CD8-positive, alpha-beta memory T cell (primary cell): ENCODE data around the gene PCED1B. TPM values are rescaled to one million over a fixed set of nuclear protein-coding genes. Genes with fewer than 3 reads are reported as not detected.

Experiments used
- CTCF ChIA-PET: fragments of 350-600 bp; sonication (Branson Sonifier 250); formaldehyde crosslinking; loops from one replicate; lab custom pipeline; 2021; ENCODE audit warnings: antibody characterized with exemption; lab: Charles Lee
- POLR2A ChIA-PET: fragments of 350-600 bp; sonication (Branson Sonifier 250); formaldehyde crosslinking; loops from one replicate; lab custom pipeline; 2021; ENCODE audit warnings: antibody characterized with exemption; lab: Charles Lee
- DNase-seq, 5 donors: peaks; one replicate each; pipeline versions ENCODE4 v3.0.0 to v3.0.0-alpha.2; 2020 to 2022; ENCODE audit warnings: mixed read lengths in 1 of 5
- H3K27ac ChIP-seq: one replicate; pipeline ENCODE4 v1.7.0; 2013; ENCODE audit warnings: low read depth, mild to moderate bottlenecking, low read length, moderate library complexity
- H3K27me3 ChIP-seq: 2 replicates; pipeline ENCODE4 v1.7.0; 2013; ENCODE audit warnings: low read length, mild to moderate bottlenecking; ENCODE audit not compliant: insufficient read depth, poor library complexity, severe bottlenecking
- H3K36me3 ChIP-seq: 2 replicates; pipeline ENCODE4 v1.7.0; 2013; ENCODE audit warnings: mild to moderate bottlenecking, low read length, moderate library complexity; ENCODE audit not compliant: insufficient read depth
- H3K4me1 ChIP-seq: 2 replicates; pipeline ENCODE4 v1.7.0; 2013; ENCODE audit warnings: mild to moderate bottlenecking, low read length, moderate library complexity; ENCODE audit not compliant: insufficient read depth
- H3K4me3 ChIP-seq: 2 replicates; pipeline ENCODE4 v1.7.0; 2013; ENCODE audit warnings: mild to moderate bottlenecking, low read length
- H3K9me3 ChIP-seq: 2 replicates; pipeline ENCODE4 v1.7.0; 2013; ENCODE audit warnings: mild to moderate bottlenecking, low read length
- H3K27ac Mint-ChIP-seq, 8 donors: one replicate each; pipeline ENCODE4 v1.8.0; 2020 to 2021; ENCODE audit warnings: mixed read lengths in 8 of 8, mild to moderate bottlenecking in 6 of 8, inconsistent platforms in 3 of 8, moderate library complexity in 3 of 8
- H3K27me3 Mint-ChIP-seq, 2 donors: one replicate each; pipeline ENCODE4 v1.8.0; 2020 to 2021; ENCODE audit warnings: mixed read lengths in 2 of 2, mild to moderate bottlenecking in 1 of 2, moderate library complexity in 1 of 2
- H3K36me3 Mint-ChIP-seq, 3 donors: one replicate each; pipeline ENCODE4 v1.8.0; 2020 to 2021; ENCODE audit warnings: mixed read lengths in 3 of 3, inconsistent platforms in 1 of 3, mild to moderate bottlenecking in 1 of 3
- H3K4me1 Mint-ChIP-seq, 3 donors: one replicate each; pipeline ENCODE4 v1.8.0; 2020 to 2021; ENCODE audit warnings: mixed read lengths in 3 of 3, inconsistent platforms in 1 of 3, mild to moderate bottlenecking in 1 of 3
- H3K4me3 Mint-ChIP-seq, 7 donors: one replicate each; pipeline ENCODE4 v1.8.0; 2020 to 2021; ENCODE audit warnings: mixed read lengths in 7 of 7, mild to moderate bottlenecking in 6 of 7, moderate library complexity in 4 of 7, inconsistent platforms in 2 of 7
- H3K9me3 Mint-ChIP-seq, 5 donors: one replicate each; pipeline ENCODE4 v1.8.0; 2020 to 2022; ENCODE audit warnings: mixed read lengths in 5 of 5, mild to moderate bottlenecking in 3 of 5, moderate library complexity in 2 of 5, inconsistent platforms in 1 of 5
- polyA plus RNA-seq: library from polyadenylated mRNA; unstranded; fragments of 300-500 nt; fragmentation: Illumina TruSeq; gene quantifications from one replicate; pipeline ENCODE4 v1.2.3, GENCODE V29; 2021
- total RNA-seq, 2 experiments: library from RNA; stranded (reverse); gene quantifications; one replicate each; pipeline ENCODE4 v1.2.3, GENCODE V29; 2021

The PCED1B gene
- total and polyA plus RNA-seq, 3 experiments from 2014 or later: 52.8 to 73.3 (median 56.9) TPM

- Histone ChIP-seq H3K4me1 (peaks cover 12% of the 10 kb centered on the region), H3K27ac (no peak overlapping the region), H3K36me3 (no peaks in the 10 kb centered on the region), H3K4me3 (no peak overlapping the region), H3K9me3 (no peaks in the 10 kb centered on the region), H3K27me3 (no peaks in the 10 kb centered on the region)
- ChIA-PET CTCF (no interaction called here), POLR2A (no interaction called here)
- no peak for DNase-seq
- H3K4me3 Mint-ChIP-seq: peak overlapping the region in 1 of 7 donors; percentile 36
- peak overlapping the region in 2 of 8 donors; percentile 27 to 43 for H3K27ac Mint-ChIP-seq
- H3K4me1 Mint-ChIP-seq: peaks cover 37 to 44% (median 40%) of the 10 kb centered on the region in 3 donors
- H3K9me3 Mint-ChIP-seq: no peaks in the 10 kb centered on the region
- peaks cover 0 to 2% (median 0%) of the 10 kb centered on the region in 3 donors for H3K36me3 Mint-ChIP-seq
- H3K27me3 Mint-ChIP-seq: no peaks in the 10 kb centered on the region
Observed at GRCh38 chr12:47265391-47265790, 186.0 kb downstream of the PCED1B start.

GRCh38 chr12:47267571-47267970 is 188.2 kb downstream of the PCED1B start:
- Mint-ChIP-seq H3K9me3 (no peaks in the 10 kb centered on the region), H3K27me3 (no peaks in the 10 kb centered on the region), H3K36me3 (peaks cover 0 to 2% (median 0%) of the 10 kb centered on the region in 3 donors), H3K4me3 (no peak overlapping the region), H3K27ac (no peak overlapping the region), H3K4me1 (peaks cover 45 to 59% (median 54%) of the 10 kb centered on the region in 3 donors)
- Histone ChIP-seq H3K9me3 (no peaks in the 10 kb centered on the region), H3K27me3 (no peaks in the 10 kb centered on the region), H3K36me3 (no peaks in the 10 kb centered on the region), H3K27ac (no peak overlapping the region), H3K4me3 (no peak overlapping the region), H3K4me1 (peaks cover 32% of the 10 kb centered on the region)
- CTCF ChIA-PET: no interaction called here
- POLR2A ChIA-PET: interaction anchor here (2.4 kb wide), 1 partner anchor 9 kb away, joined by 6 read pairs; no protein-coding TSS in a partner anchor
- no peak for DNase-seq

- Mint-ChIP-seq H3K27ac (peak overlapping the region in 1 of 8 donors; percentile 19), H3K27me3 (no peaks in the 10 kb centered on the region), H3K4me1 (peaks cover 50 to 68% (median 60%) of the 10 kb centered on the region in 3 donors), H3K4me3 (peak overlapping the region in 1 of 7 donors; percentile 9), H3K36me3 (peaks cover 0 to 2% (median 0%) of the 10 kb centered on the region in 3 donors), H3K9me3 (no peaks in the 10 kb centered on the region)
- Histone ChIP-seq H3K4me1 (peaks cover 41% of the 10 kb centered on the region), H3K27ac (no peak overlapping the region), H3K4me3 (no peak overlapping the region), H3K27me3 (no peaks in the 10 kb centered on the region), H3K9me3 (no peaks in the 10 kb centered on the region), H3K36me3 (no peaks in the 10 kb centered on the region)
- POLR2A ChIA-PET: interaction anchor here (2.4 kb wide), 1 partner anchor 8 kb away, joined by 6 read pairs; no protein-coding TSS in a partner anchor
- DNase-seq: no peak
- CTCF ChIA-PET: no interaction called here
Observed at GRCh38 chr12:47268501-47269454, 189.4 kb downstream of the PCED1B start.

GRCh38 chr12:47269916-47270315 is 190.5 kb downstream of the PCED1B start:
- no peak overlapping the region for H3K4me3 ChIP-seq
- H3K27ac Mint-ChIP-seq: no peak overlapping the region
- no peaks in the 10 kb centered on the region for H3K9me3 Mint-ChIP-seq
- DNase-seq: no peak
- H3K36me3 Mint-ChIP-seq: no peaks in the 10 kb centered on the region
- H3K27me3 Mint-ChIP-seq: no peaks in the 10 kb centered on the region
- no peaks in the 10 kb centered on the region for H3K27me3 ChIP-seq
- H3K36me3 ChIP-seq: no peaks in the 10 kb centered on the region
- CTCF ChIA-PET: no interaction called here
- no peaks in the 10 kb centered on the region for H3K9me3 ChIP-seq
- peaks cover 43 to 65% (median 54%) of the 10 kb centered on the region in 3 donors for H3K4me1 Mint-ChIP-seq
- POLR2A ChIA-PET: no interaction called here
- no peak overlapping the region for H3K4me3 Mint-ChIP-seq
- no peak overlapping the region for H3K27ac ChIP-seq
- peaks cover 48% of the 10 kb centered on the region for H3K4me1 ChIP-seq

- H3K27ac Mint-ChIP-seq: peak overlapping the region in 4 of 8 donors; percentile 5 to 59 (median 14)
- ChIA-PET CTCF (no interaction called here), POLR2A (interaction anchor here (0.6 kb wide), 1 partner anchor 192 kb away, joined by 3 read pairs; the partner anchor contains the start of gene PCED1B)
Observed at GRCh38 chr12:47270782-47271664, 191.6 kb downstream of the PCED1B start.

GRCh38 chr12:47271800-47272239 is 192.4 kb downstream of the PCED1B start:
- Mint-ChIP-seq H3K27me3 (no peaks in the 10 kb centered on the region), H3K36me3 (no peaks in the 10 kb centered on the region), H3K4me1 (peaks cover 52 to 71% (median 64%) of the 10 kb centered on the region in 3 donors), H3K4me3 (no peak overlapping the region), H3K9me3 (no peaks in the 10 kb centered on the region), H3K27ac (peak overlapping the region in 3 of 8 donors; percentile 16 to 48 (median 30))
- peaks cover 67% of the 10 kb centered on the region for H3K4me1 ChIP-seq
- H3K36me3 ChIP-seq: no peaks in the 10 kb centered on the region
- no peak overlapping the region for H3K4me3 ChIP-seq
- no peak for DNase-seq
- H3K27me3 ChIP-seq: no peaks in the 10 kb centered on the region
- no peaks in the 10 kb centered on the region for H3K9me3 ChIP-seq
- ChIA-PET POLR2A (no interaction called here), CTCF (interaction anchor here (1.0 to 1.2 kb wide), 2 partner anchors 13 to 54 kb away, joined by 3 to 4 read pairs; no protein-coding TSS in a partner anchor)
- no peak overlapping the region for H3K27ac ChIP-seq

More at GRCh38 chr12:47270782-47271664, 191.6 kb downstream of the PCED1B start:
- no peak overlapping the region for H3K4me3 Mint-ChIP-seq
- Histone ChIP-seq H3K9me3 (no peaks in the 10 kb centered on the region), H3K27me3 (no peaks in the 10 kb centered on the region), H3K36me3 (no peaks in the 10 kb centered on the region), H3K4me1 (peaks cover 59% of the 10 kb centered on the region), H3K27ac (no peak overlapping the region), H3K4me3 (no peak overlapping the region)
- no peaks in the 10 kb centered on the region for H3K27me3 Mint-ChIP-seq
- peaks cover 45 to 67% (median 56%) of the 10 kb centered on the region in 3 donors for H3K4me1 Mint-ChIP-seq
- no peaks in the 10 kb centered on the region for H3K36me3 Mint-ChIP-seq
- peak in 1 of 5 donors; percentile 15 for DNase-seq
- H3K9me3 Mint-ChIP-seq: no peaks in the 10 kb centered on the region

- H3K27me3 ChIP-seq: no peaks in the 10 kb centered on the region
- H3K9me3 ChIP-seq: no peaks in the 10 kb centered on the region
- POLR2A ChIA-PET: interaction anchor here (0.6 kb wide), 1 partner anchor 154 kb away, joined by 4 read pairs; no protein-coding TSS in a partner anchor
- H3K27ac ChIP-seq: no peak overlapping the region
- Mint-ChIP-seq H3K4me1 (peaks cover 60 to 78% (median 72%) of the 10 kb centered on the region in 3 donors), H3K4me3 (no peak overlapping the region), H3K9me3 (no peaks in the 10 kb centered on the region), H3K27ac (peak overlapping the region in 5 of 8 donors; percentile 12 to 51 (median 20)), H3K27me3 (no peaks in the 10 kb centered on the region), H3K36me3 (no peaks in the 10 kb centered on the region)
- DNase-seq: no peak
- H3K4me1 ChIP-seq: peaks cover 75% of the 10 kb centered on the region
- CTCF ChIA-PET: interaction anchor here (0.9 to 1.2 kb wide), 3 partner anchors 14 to 80 kb away, joined by 3 to 4 read pairs (median 4); no protein-coding TSS in a partner anchor
- no peak overlapping the region for H3K4me3 ChIP-seq
- H3K36me3 ChIP-seq: no peaks in the 10 kb centered on the region
Observed at GRCh38 chr12:47272412-47273190, 193.2 kb downstream of the PCED1B start.
